AG04450 (cell line): Measurements from ENCODE around the gene PRKAR1B. TPM values are rescaled to one million over a fixed set of nuclear protein-coding genes. Genes with fewer than 3 reads are reported as not detected.

Experiments used
- CTCF ChIA-PET: fragments of 300-600, 350-600 bp; formaldehyde crosslinking; extraction: SDS; loops from one replicate; lab custom pipeline; 2022; ENCODE audit warnings: antibody characterized with exemption, inconsistent platforms; lab: Charles Lee
- POLR2A ChIA-PET: fragments of 350-600 bp; formaldehyde crosslinking; extraction: SDS; loops from one replicate; lab custom pipeline; 2021; ENCODE audit warnings: antibody characterized with exemption, inconsistent platforms; lab: Yijun Ruan, JAX
- DNase-seq: peaks from one replicate; pipeline ENCODE4 v3.0.0-alpha.2; 2011; ENCODE audit warnings: low read depth, low spot score
- H3K27ac ChIP-seq: one replicate; pipeline ENCODE4 v1.5.1; 2012; ENCODE audit warnings: low read depth, low read length, control low read depth
- H3K27me3 ChIP-seq: one replicate; pipeline ENCODE4 v1.6.0; 2012; ENCODE audit warnings: low read length; ENCODE audit not compliant: control insufficient read depth, insufficient read depth
- H3K4me3 ChIP-seq: 2 replicates; pipeline ENCODE4 v1.5.1; 2011; ENCODE audit warnings: mild to moderate bottlenecking, low read depth, low read length, control low read depth
- H3K9me3 ChIP-seq: 2 replicates; pipeline ENCODE4 v1.5.1; 2012; ENCODE audit warnings: low read length; ENCODE audit not compliant: control insufficient read depth, insufficient read depth
- CTCF ChIP-seq: IDR thresholded peaks from 2 replicates; pipeline ENCODE4 v1.5.1; 2011; ENCODE audit warnings: low read depth, low read length, control low read depth, inconsistent platforms
- polyA plus RNA-seq: library from polyadenylated mRNA; depleted of rRNA; stranded (reverse); fragments of >200 nt; gene quantifications from 2 replicates; pipeline ENCODE4 v1.2.3, GENCODE V29; 2011

PRKAR1B gene
- polyA plus RNA-seq, 1 experiment = 16.1 TPM

- TF ChIP-seq CTCF = no peak
- Histone ChIP-seq H3K27ac (no peak overlapping the region), H3K27me3 (no peaks in the 10 kb centered on the region), H3K4me3 (no peak overlapping the region), H3K9me3 (peaks cover 36% of the 10 kb centered on the region)
- CTCF ChIA-PET = no interaction called here
- no peak for DNase-seq
- POLR2A ChIA-PET = no interaction called here
Measured at GRCh38 chr7:693280-693679, 33.8 kb downstream of the PRKAR1B start.

GRCh38 chr7:691361-692045 is 35.6 kb downstream of the PRKAR1B start:
- Histone ChIP-seq H3K27ac (no peak overlapping the region), H3K9me3 (peaks cover 41% of the 10 kb centered on the region), H3K27me3 (no peaks in the 10 kb centered on the region), H3K4me3 (no peak overlapping the region)
- CTCF ChIA-PET = no interaction called here
- DNase-seq = no peak
- no peak for TF ChIP-seq CTCF
- POLR2A ChIA-PET = no interaction called here

- Histone ChIP-seq H3K27me3 (no peaks in the 10 kb centered on the region), H3K4me3 (no peak overlapping the region), H3K27ac (no peak overlapping the region), H3K9me3 (peaks cover 45% of the 10 kb centered on the region)
- ChIA-PET CTCF (interaction anchor here (0.6 kb wide), 2 partner anchors 18 to 20 kb away, joined by 4 to 5 read pairs; no protein-coding TSS in a partner anchor), POLR2A (interaction anchor here (0.7 to 1.3 kb wide), 2 partner anchors 22 to 25 kb away, joined by 3 read pairs; no protein-coding TSS in a partner anchor)
- DNase-seq = no peak
- no peak for TF ChIP-seq CTCF
Measured at GRCh38 chr7:690478-691360, 36.4 kb downstream of the PRKAR1B start.

- DNase-seq = no peak
- Histone ChIP-seq H3K9me3 (peaks cover 55% of the 10 kb centered on the region), H3K27ac (no peak overlapping the region), H3K27me3 (no peaks in the 10 kb centered on the region), H3K4me3 (no peak overlapping the region)
- TF ChIP-seq CTCF = no peak
- CTCF ChIA-PET = no interaction called here
- POLR2A ChIA-PET = interaction anchor here (0.7 kb wide), 1 partner anchor 90 kb away, joined by 5 read pairs; no protein-coding TSS in a partner anchor
Measured at GRCh38 chr7:685540-685939, 41.5 kb downstream of the PRKAR1B start.

- no peak overlapping the region for H3K4me3 ChIP-seq
- CTCF ChIA-PET = no interaction called here
- no peak for TF ChIP-seq CTCF
Measured at GRCh38 chr7:684416-684815, 42.7 kb downstream of the PRKAR1B start.

More at GRCh38 chr7:684416-684815, 42.7 kb downstream of the PRKAR1B start:
- no peak for DNase-seq
- Histone ChIP-seq H3K27ac (no peak overlapping the region), H3K9me3 (peaks cover 47% of the 10 kb centered on the region), H3K27me3 (no peaks in the 10 kb centered on the region)
- POLR2A ChIA-PET = no interaction called here
